SH-SY5Y (cell line): ENCODE measurements around the gene RCAN1.

Experiments used
- GATA2 ChIP-seq: IDR thresholded peaks from 2 replicates; pipeline ENCODE4 v1.6.1; 2011; ENCODE audit warnings: mild to moderate bottlenecking, low read depth, low read length
- GATA3 ChIP-seq: IDR thresholded peaks from 2 replicates; pipeline ENCODE4 v1.6.1; 2011; ENCODE audit warnings: low read depth, mild to moderate bottlenecking, low read length, moderate library complexity

DNA sequence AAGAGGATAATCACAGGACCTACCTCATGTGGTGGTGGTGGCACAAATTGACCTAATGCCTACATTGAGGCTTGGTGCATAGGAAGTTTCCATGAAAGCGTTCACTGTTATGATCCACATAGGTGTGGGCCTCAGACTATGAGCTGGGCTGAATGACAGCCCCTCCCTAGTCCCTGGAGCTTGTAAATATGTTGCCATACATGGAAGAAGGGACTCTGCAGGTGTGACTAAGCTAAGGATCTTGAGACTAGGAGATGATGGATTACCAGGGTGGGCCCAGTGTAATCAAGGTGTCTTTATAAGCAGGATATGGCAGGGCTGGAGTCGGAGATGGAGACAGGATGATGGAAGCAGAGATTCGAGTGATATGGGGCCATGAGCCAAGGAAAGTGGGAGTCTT lies 71.9 kb downstream of the RCAN1 start:
- TF ChIP-seq GATA3, result no peak
- no peak for TF ChIP-seq GATA2
